HepG2 (cell line): ENCODE measurements around the gene ACBD6. TPM values are rescaled to one million over a fixed set of nuclear protein-coding genes. Genes with fewer than 3 reads are reported as not detected.

Experiments used
- FOSL2 ChIP-seq: sonication (generic); formaldehyde crosslinking; IDR thresholded peaks from 2 replicates; pipeline ENCODE4 v1.4.0; 2020; ENCODE audit warnings: missing genetic modification reagents
- FOXP1 ChIP-seq, 2 experiments: fragments of 450-650 bp in 1 of 2; IDR thresholded peaks; 2 replicates each; pipeline ENCODE4 v1.6.1; 2017 to 2018; ENCODE audit warnings: antibody characterized with exemption in 1 of 2
- MAFK ChIP-seq, 2 experiments: IDR thresholded peaks in 1 of 2; conservative IDR thresholded peaks in 1 of 2; 2 replicates each; pipeline ENCODE4 v1.6.1; 2011; ENCODE audit warnings: improper control_type of control experiment in 2 of 2, low read length in 2 of 2
- NONO ChIP-seq, 2 experiments: fragments of 450-650 bp in 1 of 2; sonication (generic) in 1 of 2; formaldehyde crosslinking in 1 of 2; IDR thresholded peaks in 1 of 2; conservative IDR thresholded peaks in 1 of 2; 2 replicates each; pipeline versions ENCODE4 v1.6.1 to v1.8.0; 2017 to 2022; ENCODE audit warnings: mild to moderate bottlenecking in 1 of 2, missing genetic modification reagents in 1 of 2, moderate library complexity in 1 of 2
- RARA ChIP-seq: IDR thresholded peaks from 2 replicates; pipeline ENCODE4 v1.6.1; 2016; ENCODE audit warnings: missing genetic modification reagents, missing compliant biosample characterization
- SKI ChIP-seq: fragments of 450-650 bp; IDR thresholded peaks from one replicate; pipeline ENCODE4 v1.6.1; 2018; ENCODE audit warnings: mild to moderate bottlenecking; ENCODE audit not compliant: partially characterized antibody
- ZNF180 ChIP-seq: sonication (generic); formaldehyde crosslinking; IDR thresholded peaks from 2 replicates; pipeline ENCODE4 v1.4.0; 2020; ENCODE audit warnings: low read depth, missing genetic modification reagents, borderline replicate concordance
- ZNF3 ChIP-seq: IDR thresholded peaks from 2 replicates; pipeline ENCODE4 v1.7.0; 2017; ENCODE audit warnings: inconsistent platforms
- ZNF549 ChIP-seq: sonication (generic); formaldehyde crosslinking; IDR thresholded peaks from 2 replicates; pipeline ENCODE4 v1.5.0; 2020; ENCODE audit warnings: missing genetic modification reagents
- ZNF615 ChIP-seq: sonication (generic); formaldehyde crosslinking; IDR thresholded peaks from 2 replicates; pipeline ENCODE4 v1.5.0; 2020; ENCODE audit warnings: mild to moderate bottlenecking, missing genetic modification reagents, borderline replicate concordance
- ZNF878 ChIP-seq: sonication (generic); formaldehyde crosslinking; IDR thresholded peaks from 2 replicates; pipeline ENCODE4 v1.8.1; 2023; ENCODE audit warnings: mild to moderate bottlenecking, missing genetic modification reagents, moderate library complexity
- polyA plus RNA-seq, 8 experiments: library from polyadenylated mRNA; depleted of rRNA in 3 of 8; stranded (reverse) in 7 of 8; unstranded in 1 of 8; fragments of >200 nt; fragmentation: Illumina TruSeq in 4 of 8; extraction: Trizol in 4 of 8; gene quantifications; 2 replicates each; pipeline versions ENCODE4 v1.2.1 to v1.2.3, GENCODE V29; 2011 to 2016; ENCODE audit warnings: low read depth in 4 of 8, missing spikeins in 1 of 8, mixed read lengths in 1 of 8; ENCODE audit not compliant: insufficient read depth in 1 of 8
- total RNA-seq, 5 experiments: library from RNA; depleted of rRNA; stranded (reverse); fragments of >200 nt; fragmentation: Illumina TruSeq; extraction: Trizol; gene quantifications; 2 replicates each; pipeline ENCODE4 v1.2.3, GENCODE V29; 2016; ENCODE audit warnings: low read depth in 1 of 5
- TF ChIP-seq, protein P1 (sequence below): IDR thresholded peaks from 2 replicates; pipeline ENCODE4 v1.6.1; 2016; ENCODE audit warnings: mild to moderate bottlenecking
- TF ChIP-seq, protein P2 (sequence below): sonication (generic); formaldehyde crosslinking; conservative IDR thresholded peaks from 2 replicates; pipeline ENCODE4 v1.4.0; 2020; ENCODE audit warnings: mild to moderate bottlenecking, missing genetic modification reagents, moderate library complexity
- TF ChIP-seq, protein P3 (sequence below): sonication (generic); formaldehyde crosslinking; IDR thresholded peaks from 2 replicates; pipeline ENCODE4 v1.8.1; 2023; ENCODE audit warnings: mild to moderate bottlenecking, missing genetic modification reagents
- TF ChIP-seq, protein P4 (sequence below): sonication (generic); formaldehyde crosslinking; IDR thresholded peaks from 2 replicates; pipeline ENCODE4 v1.9.0; 2022; ENCODE audit warnings: missing genetic modification reagents, mild to moderate bottlenecking, borderline replicate concordance
- TF ChIP-seq, protein P5 (sequence below): sonication (generic); formaldehyde crosslinking; IDR thresholded peaks from 2 replicates; pipeline ENCODE4 v1.4.0; 2020; ENCODE audit warnings: missing genetic modification reagents, mild to moderate bottlenecking, borderline replicate concordance

ACBD6 gene
- total and polyA plus RNA-seq, 2 of the 13 experiments (the other 11 are each of a cell fraction or from before 2014, with no cell fraction given), result 33.5 to 47.2 TPM

DNA sequence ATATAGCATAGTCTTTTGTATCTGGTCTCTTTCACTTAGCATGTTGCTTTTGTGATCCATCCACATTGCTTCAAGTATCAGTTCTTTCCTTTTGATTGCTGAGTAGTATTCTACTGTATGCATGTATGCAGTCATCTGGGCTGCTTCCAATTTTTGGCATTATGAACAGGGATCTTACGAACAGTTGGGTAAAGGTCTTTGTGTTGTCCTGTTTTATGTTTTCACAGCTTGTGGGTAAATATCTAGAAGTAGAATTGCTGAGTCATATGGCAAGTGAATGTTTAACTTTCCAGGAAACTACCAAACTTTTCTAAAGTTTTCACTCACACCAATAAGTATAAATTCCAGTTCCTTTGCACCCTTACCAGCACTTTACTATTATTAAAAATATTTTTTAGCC, 211.4 kb downstream of the ACBD6 start (continued):
- TF ChIP-seq, protein P1, sequence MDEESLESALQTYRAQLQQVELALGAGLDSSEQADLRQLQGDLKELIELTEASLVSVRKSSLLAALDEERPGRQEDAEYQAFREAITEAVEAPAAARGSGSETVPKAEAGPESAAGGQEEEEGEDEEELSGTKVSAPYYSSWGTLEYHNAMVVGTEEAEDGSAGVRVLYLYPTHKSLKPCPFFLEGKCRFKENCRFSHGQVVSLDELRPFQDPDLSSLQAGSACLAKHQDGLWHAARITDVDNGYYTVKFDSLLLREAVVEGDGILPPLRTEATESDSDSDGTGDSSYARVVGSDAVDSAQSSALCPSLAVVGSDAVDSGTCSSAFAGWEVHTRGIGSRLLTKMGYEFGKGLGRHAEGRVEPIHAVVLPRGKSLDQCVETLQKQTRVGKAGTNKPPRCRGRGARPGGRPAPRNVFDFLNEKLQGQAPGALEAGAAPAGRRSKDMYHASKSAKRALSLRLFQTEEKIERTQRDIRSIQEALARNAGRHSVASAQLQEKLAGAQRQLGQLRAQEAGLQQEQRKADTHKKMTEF (CRISPR knock-in tag), result peak; percentile 43; the same call in 1 of the 2 replicates
- TF ChIP-seq ZNF180, result no peak
- TF ChIP-seq, protein P2, sequence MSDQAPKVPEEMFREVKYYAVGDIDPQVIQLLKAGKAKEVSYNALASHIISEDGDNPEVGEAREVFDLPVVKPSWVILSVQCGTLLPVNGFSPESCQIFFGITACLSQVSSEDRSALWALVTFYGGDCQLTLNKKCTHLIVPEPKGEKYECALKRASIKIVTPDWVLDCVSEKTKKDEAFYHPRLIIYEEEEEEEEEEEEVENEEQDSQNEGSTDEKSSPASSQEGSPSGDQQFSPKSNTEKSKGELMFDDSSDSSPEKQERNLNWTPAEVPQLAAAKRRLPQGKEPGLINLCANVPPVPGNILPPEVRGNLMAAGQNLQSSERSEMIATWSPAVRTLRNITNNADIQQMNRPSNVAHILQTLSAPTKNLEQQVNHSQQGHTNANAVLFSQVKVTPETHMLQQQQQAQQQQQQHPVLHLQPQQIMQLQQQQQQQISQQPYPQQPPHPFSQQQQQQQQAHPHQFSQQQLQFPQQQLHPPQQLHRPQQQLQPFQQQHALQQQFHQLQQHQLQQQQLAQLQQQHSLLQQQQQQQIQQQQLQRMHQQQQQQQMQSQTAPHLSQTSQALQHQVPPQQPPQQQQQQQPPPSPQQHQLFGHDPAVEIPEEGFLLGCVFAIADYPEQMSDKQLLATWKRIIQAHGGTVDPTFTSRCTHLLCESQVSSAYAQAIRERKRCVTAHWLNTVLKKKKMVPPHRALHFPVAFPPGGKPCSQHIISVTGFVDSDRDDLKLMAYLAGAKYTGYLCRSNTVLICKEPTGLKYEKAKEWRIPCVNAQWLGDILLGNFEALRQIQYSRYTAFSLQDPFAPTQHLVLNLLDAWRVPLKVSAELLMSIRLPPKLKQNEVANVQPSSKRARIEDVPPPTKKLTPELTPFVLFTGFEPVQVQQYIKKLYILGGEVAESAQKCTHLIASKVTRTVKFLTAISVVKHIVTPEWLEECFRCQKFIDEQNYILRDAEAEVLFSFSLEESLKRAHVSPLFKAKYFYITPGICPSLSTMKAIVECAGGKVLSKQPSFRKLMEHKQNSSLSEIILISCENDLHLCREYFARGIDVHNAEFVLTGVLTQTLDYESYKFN (CRISPR knock-in tag), result peak; percentile 37; the same call in 1 of the 2 replicates
- peak; percentile 89 for TF ChIP-seq ZNF3
- no peak for TF ChIP-seq ZNF549
- TF ChIP-seq ZNF878 (CRISPR knock-in tag), result 0 out of 2 replicates have a peak, but pooled peaks have one; percentile 36
- TF ChIP-seq SKI, result no peak
- TF ChIP-seq FOXP1 (IDR thresholded peaks at IDR 0.05), result 0 out of 2 replicates have a peak, but pooled peaks have one; percentile 21
- TF ChIP-seq FOXP1 (CRISPR knock-in tag; IDR thresholded peaks at IDR 0.05), result peak; percentile 90
- 0 out of 2 replicates have a peak, but pooled peaks have one; percentile 23 for TF ChIP-seq RARA (CRISPR knock-in tag)
- TF ChIP-seq ZNF615 (CRISPR knock-in tag), result no peak
- TF ChIP-seq MAFK (conservative IDR thresholded peaks at IDR 0.05 in 1 of 2, IDR thresholded peaks at IDR 0.05 in 1 of 2; ENCODE audit: low read length in 2 of 2), result peak; percentile 94 to 97
- TF ChIP-seq FOSL2 (CRISPR knock-in tag), result peak; percentile 50
- TF ChIP-seq, protein P3, sequence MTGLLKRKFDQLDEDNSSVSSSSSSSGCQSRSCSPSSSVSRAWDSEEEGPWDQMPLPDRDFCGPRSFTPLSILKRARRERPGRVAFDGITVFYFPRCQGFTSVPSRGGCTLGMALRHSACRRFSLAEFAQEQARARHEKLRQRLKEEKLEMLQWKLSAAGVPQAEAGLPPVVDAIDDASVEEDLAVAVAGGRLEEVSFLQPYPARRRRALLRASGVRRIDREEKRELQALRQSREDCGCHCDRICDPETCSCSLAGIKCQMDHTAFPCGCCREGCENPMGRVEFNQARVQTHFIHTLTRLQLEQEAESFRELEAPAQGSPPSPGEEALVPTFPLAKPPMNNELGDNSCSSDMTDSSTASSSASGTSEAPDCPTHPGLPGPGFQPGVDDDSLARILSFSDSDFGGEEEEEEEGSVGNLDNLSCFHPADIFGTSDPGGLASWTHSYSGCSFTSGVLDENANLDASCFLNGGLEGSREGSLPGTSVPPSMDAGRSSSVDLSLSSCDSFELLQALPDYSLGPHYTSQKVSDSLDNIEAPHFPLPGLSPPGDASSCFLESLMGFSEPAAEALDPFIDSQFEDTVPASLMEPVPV (CRISPR knock-in tag), result no peak
- TF ChIP-seq, protein P4, sequence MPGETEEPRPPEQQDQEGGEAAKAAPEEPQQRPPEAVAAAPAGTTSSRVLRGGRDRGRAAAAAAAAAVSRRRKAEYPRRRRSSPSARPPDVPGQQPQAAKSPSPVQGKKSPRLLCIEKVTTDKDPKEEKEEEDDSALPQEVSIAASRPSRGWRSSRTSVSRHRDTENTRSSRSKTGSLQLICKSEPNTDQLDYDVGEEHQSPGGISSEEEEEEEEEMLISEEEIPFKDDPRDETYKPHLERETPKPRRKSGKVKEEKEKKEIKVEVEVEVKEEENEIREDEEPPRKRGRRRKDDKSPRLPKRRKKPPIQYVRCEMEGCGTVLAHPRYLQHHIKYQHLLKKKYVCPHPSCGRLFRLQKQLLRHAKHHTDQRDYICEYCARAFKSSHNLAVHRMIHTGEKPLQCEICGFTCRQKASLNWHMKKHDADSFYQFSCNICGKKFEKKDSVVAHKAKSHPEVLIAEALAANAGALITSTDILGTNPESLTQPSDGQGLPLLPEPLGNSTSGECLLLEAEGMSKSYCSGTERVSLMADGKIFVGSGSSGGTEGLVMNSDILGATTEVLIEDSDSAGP (CRISPR knock-in tag), result no peak
- no peak for TF ChIP-seq NONO (IDR thresholded peaks at IDR 0.05)
- no peak for TF ChIP-seq NONO (CRISPR knock-in tag; conservative IDR thresholded peaks at IDR 0.05)
- TF ChIP-seq, protein P5, sequence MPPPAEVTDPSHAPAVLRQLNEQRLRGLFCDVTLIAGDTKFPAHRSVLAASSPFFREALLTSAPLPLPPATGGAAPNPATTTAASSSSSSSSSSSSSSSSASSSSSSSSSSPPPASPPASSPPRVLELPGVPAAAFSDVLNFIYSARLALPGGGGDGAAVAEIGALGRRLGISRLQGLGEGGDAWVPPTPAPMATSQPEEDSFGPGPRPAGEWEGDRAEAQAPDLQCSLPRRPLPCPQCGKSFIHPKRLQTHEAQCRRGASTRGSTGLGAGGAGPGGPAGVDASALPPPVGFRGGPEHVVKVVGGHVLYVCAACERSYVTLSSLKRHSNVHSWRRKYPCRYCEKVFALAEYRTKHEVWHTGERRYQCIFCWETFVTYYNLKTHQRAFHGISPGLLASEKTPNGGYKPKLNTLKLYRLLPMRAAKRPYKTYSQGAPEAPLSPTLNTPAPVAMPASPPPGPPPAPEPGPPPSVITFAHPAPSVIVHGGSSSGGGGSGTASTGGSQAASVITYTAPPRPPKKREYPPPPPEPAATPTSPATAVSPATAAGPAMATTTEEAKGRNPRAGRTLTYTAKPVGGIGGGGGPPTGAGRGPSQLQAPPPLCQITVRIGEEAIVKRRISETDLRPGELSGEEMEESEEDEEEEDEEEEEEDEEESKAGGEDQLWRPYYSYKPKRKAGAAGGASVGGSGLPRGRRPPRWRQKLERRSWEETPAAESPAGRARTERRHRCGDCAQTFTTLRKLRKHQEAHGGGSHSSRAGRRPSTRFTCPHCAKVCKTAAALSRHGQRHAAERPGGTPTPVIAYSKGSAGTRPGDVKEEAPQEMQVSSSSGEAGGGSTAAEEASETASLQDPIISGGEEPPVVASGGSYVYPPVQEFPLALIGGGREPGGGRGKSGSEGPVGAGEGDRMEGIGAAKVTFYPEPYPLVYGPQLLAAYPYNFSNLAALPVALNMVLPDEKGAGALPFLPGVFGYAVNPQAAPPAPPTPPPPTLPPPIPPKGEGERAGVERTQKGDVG (CRISPR knock-in tag), result no peak
